C4-2B (cell line): ENCODE results near the gene SLC37A4.
A peak's percentile ranks its signal among the peaks of the same experiment; 100 is the strongest.

ENCODE experiments used
- ZFX ChIP-seq: fragments of 450-650 bp; IDR thresholded peaks from 2 replicates; pipeline ENCODE4 v1.6.1; 2017
- TF ChIP-seq, protein P1 (sequence below): fragments of 450-650 bp; conservative IDR thresholded peaks from 2 replicates; pipeline ENCODE4 v1.5.1; 2017; ENCODE audit warnings: mild to moderate bottlenecking

DNA sequence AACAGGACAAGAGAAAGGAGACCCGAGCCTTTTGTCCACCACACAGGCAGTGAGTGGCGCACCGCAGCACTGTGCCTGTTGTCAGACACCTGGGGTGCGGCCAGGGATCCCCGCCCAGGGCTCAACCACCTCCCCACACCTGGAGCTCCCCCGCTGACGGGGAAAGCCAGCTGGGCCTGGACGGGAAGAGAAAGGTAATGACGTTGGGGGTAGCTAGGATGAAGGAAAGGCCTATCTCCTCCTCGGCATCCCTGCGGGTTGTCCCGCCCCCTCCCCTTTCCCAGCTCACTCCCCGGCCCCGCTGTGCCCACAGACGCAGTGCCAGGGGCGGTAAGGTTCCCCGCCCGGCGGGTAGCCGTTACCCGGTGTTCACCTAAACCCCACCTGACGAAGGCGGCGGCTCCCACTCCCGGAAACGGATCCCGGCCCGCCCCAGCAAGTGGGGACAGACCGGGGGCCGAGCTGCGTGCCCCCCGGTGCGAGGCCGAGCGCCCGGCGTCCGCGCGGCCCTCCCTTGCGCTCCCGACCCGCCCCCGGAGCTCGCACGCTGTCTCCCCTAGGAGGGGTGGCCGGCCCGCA lies 25.8 kb upstream of the SLC37A4 start:
- TF ChIP-seq ZFX, result peak; percentile 77; the same call in 1 of the 2 replicates
- TF ChIP-seq, protein P1, sequence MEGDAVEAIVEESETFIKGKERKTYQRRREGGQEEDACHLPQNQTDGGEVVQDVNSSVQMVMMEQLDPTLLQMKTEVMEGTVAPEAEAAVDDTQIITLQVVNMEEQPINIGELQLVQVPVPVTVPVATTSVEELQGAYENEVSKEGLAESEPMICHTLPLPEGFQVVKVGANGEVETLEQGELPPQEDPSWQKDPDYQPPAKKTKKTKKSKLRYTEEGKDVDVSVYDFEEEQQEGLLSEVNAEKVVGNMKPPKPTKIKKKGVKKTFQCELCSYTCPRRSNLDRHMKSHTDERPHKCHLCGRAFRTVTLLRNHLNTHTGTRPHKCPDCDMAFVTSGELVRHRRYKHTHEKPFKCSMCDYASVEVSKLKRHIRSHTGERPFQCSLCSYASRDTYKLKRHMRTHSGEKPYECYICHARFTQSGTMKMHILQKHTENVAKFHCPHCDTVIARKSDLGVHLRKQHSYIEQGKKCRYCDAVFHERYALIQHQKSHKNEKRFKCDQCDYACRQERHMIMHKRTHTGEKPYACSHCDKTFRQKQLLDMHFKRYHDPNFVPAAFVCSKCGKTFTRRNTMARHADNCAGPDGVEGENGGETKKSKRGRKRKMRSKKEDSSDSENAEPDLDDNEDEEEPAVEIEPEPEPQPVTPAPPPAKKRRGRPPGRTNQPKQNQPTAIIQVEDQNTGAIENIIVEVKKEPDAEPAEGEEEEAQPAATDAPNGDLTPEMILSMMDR, result no peak
